Parathyroid adenoma (tissue), 2 donors: ENCODE data around the gene CDH16.

Source experiments
- H2AFZ ChIP-seq: fragments of 300-600 bp; sonication (generic); one replicate; pipeline ENCODE4 v1.7.0; 2017; ENCODE audit warnings: antibody characterized with exemption, mild to moderate bottlenecking
- H3K27ac ChIP-seq: fragments of 300-600 bp; sonication (generic); one replicate; pipeline ENCODE4 v1.7.0; 2017
- H3K27me3 ChIP-seq: fragments of 300-600 bp; sonication (generic); one replicate; pipeline ENCODE4 v1.7.0; 2017; ENCODE audit warnings: low read length; ENCODE audit not compliant: control insufficient read depth, insufficient read depth
- H3K36me3 ChIP-seq: fragments of 300-600 bp; sonication (generic); one replicate; pipeline ENCODE4 v1.7.0; 2017; ENCODE audit warnings: low read length; ENCODE audit not compliant: control insufficient read depth, insufficient read depth
- H3K4me1 ChIP-seq: fragments of 300-600 bp; sonication (generic); one replicate; pipeline ENCODE4 v1.7.0; 2017; ENCODE audit warnings: control low read depth
- H3K4me2 ChIP-seq: fragments of 300-600 bp; sonication (generic); one replicate; pipeline ENCODE4 v1.7.0; 2017; ENCODE audit warnings: low read length
- H3K4me3 ChIP-seq: fragments of 300-600 bp; sonication (generic); one replicate; pipeline ENCODE4 v1.7.0; 2017; ENCODE audit warnings: low read depth, low read length
- H3K79me2 ChIP-seq: fragments of 300-600 bp; sonication (generic); one replicate; pipeline ENCODE4 v1.7.0; 2017; ENCODE audit warnings: control low read depth
- H3K9ac ChIP-seq: fragments of 300-600 bp; sonication (generic); one replicate; pipeline ENCODE4 v1.7.0; 2017; ENCODE audit warnings: mild to moderate bottlenecking
- H3K9me3 ChIP-seq: fragments of 300-600 bp; sonication (generic); one replicate; pipeline ENCODE4 v1.7.0; 2017; ENCODE audit warnings: low read length; ENCODE audit not compliant: control insufficient read depth
- CTCF ChIP-seq: fragments of 300-600 bp; sonication (generic); IDR thresholded peaks from one replicate; pipeline ENCODE4 v1.7.0; 2017; ENCODE audit warnings: antibody characterized with exemption, mild to moderate bottlenecking
- donor health status: primary hyperparathyroidism.

CDH16 gene

GRCh38 chr16:66863707-66864106, 55.0 kb downstream of the CDH16 start:
- no peak overlapping the region for H3K27ac ChIP-seq
- H3K36me3 ChIP-seq, result no peaks in the 10 kb centered on the region
- H3K4me2 ChIP-seq, result no peak overlapping the region
- no peak overlapping the region for H3K9ac ChIP-seq
- no peak overlapping the region for H2AFZ ChIP-seq
- H3K79me2 ChIP-seq, result peaks cover 2% of the 10 kb centered on the region
- H3K4me3 ChIP-seq, result no peak overlapping the region
- H3K9me3 ChIP-seq, result no peaks in the 10 kb centered on the region
- no peaks in the 10 kb centered on the region for H3K4me1 ChIP-seq
- no peak for TF ChIP-seq CTCF
- no peaks in the 10 kb centered on the region for H3K27me3 ChIP-seq

- Histone ChIP-seq H3K4me2 (no peak overlapping the region), H2AFZ (no peak overlapping the region), H3K27me3 (no peaks in the 10 kb centered on the region), H3K36me3 (no peaks in the 10 kb centered on the region), H3K9me3 (no peaks in the 10 kb centered on the region), H3K9ac (no peak overlapping the region), H3K4me1 (no peaks in the 10 kb centered on the region), H3K79me2 (no peaks in the 10 kb centered on the region), H3K4me3 (no peak overlapping the region), H3K27ac (no peak overlapping the region)
- no peak for TF ChIP-seq CTCF
These were observed 56.6 kb downstream of the CDH16 start for GRCh38 chr16:66862023-66862520.

- no peaks in the 10 kb centered on the region for H3K9me3 ChIP-seq
- H3K27ac ChIP-seq, result no peak overlapping the region
- no peaks in the 10 kb centered on the region for H3K79me2 ChIP-seq
- no peak overlapping the region for H3K9ac ChIP-seq
- no peak overlapping the region for H3K4me3 ChIP-seq
- TF ChIP-seq CTCF, result no peak
- peak overlapping the region; percentile 38 for H2AFZ ChIP-seq
- H3K36me3 ChIP-seq, result no peaks in the 10 kb centered on the region
- no peaks in the 10 kb centered on the region for H3K27me3 ChIP-seq
- no peaks in the 10 kb centered on the region for H3K4me1 ChIP-seq
- no peak overlapping the region for H3K4me2 ChIP-seq
These were observed 59.2 kb downstream of the CDH16 start for GRCh38 chr16:66859397-66860068.

GRCh38 chr16:66858740-66859396, 59.8 kb downstream of the CDH16 start:
- Histone ChIP-seq H3K4me2 (no peak overlapping the region), H3K4me1 (no peaks in the 10 kb centered on the region), H3K9ac (no peak overlapping the region), H3K27ac (no peak overlapping the region), H3K9me3 (no peaks in the 10 kb centered on the region), H3K27me3 (no peaks in the 10 kb centered on the region), H2AFZ (peak overlapping the region; percentile 38), H3K36me3 (no peaks in the 10 kb centered on the region), H3K4me3 (no peak overlapping the region), H3K79me2 (no peaks in the 10 kb centered on the region)
- no peak for TF ChIP-seq CTCF
